Ishikawa (cell line): ENCODE measurements around the gene IL1RL2.

Experiments used
- CEBPB ChIP-seq: IDR thresholded peaks from 2 replicates; pipeline ENCODE4 v1.6.1; 2012
- EP300 ChIP-seq: IDR thresholded peaks from 2 replicates; pipeline ENCODE4 v1.6.1; 2012; ENCODE audit warnings: borderline replicate concordance
- MAX ChIP-seq: IDR thresholded peaks from 2 replicates; pipeline ENCODE4 v1.6.1; 2012
- NFIC ChIP-seq: IDR thresholded peaks from 2 replicates; pipeline ENCODE4 v1.6.1; 2012
- TAF1 ChIP-seq: IDR thresholded peaks from 2 replicates; pipeline ENCODE4 v1.6.1; 2012; ENCODE audit warnings: low read depth, mild to moderate bottlenecking
- TCF12 ChIP-seq: IDR thresholded peaks from 2 replicates; pipeline ENCODE4 v1.6.1; 2012; ENCODE audit warnings: low read depth
- ZBTB7A ChIP-seq: IDR thresholded peaks from 2 replicates; pipeline ENCODE4 v1.6.1; 2012; ENCODE audit warnings: low read depth
- TF ChIP-seq, protein P1 (sequence below): IDR thresholded peaks from 2 replicates; pipeline ENCODE4 v1.6.1; 2012; ENCODE audit warnings: low read depth, mild to moderate bottlenecking

DNA sequence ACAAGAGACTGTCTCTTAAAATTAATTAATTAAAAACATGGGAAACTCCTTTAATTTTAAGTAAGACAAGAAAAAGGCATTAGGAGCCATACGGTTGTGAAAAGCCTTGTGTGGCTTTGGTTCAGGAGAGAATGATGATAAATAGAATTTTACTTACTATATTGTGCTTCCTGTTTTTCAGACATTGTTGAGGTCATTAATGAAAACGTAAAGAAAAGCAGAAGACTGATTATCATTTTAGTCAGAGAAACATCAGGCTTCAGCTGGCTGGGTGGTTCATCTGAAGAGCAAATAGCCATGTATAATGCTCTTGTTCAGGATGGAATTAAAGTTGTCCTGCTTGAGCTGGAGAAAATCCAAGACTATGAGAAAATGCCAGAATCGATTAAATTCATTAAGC is 10.7 kb upstream of the IL1RL2 start:
- TF ChIP-seq EP300: no peak
- no peak for TF ChIP-seq ZBTB7A
- no peak for TF ChIP-seq TCF12
- TF ChIP-seq, protein P1, sequence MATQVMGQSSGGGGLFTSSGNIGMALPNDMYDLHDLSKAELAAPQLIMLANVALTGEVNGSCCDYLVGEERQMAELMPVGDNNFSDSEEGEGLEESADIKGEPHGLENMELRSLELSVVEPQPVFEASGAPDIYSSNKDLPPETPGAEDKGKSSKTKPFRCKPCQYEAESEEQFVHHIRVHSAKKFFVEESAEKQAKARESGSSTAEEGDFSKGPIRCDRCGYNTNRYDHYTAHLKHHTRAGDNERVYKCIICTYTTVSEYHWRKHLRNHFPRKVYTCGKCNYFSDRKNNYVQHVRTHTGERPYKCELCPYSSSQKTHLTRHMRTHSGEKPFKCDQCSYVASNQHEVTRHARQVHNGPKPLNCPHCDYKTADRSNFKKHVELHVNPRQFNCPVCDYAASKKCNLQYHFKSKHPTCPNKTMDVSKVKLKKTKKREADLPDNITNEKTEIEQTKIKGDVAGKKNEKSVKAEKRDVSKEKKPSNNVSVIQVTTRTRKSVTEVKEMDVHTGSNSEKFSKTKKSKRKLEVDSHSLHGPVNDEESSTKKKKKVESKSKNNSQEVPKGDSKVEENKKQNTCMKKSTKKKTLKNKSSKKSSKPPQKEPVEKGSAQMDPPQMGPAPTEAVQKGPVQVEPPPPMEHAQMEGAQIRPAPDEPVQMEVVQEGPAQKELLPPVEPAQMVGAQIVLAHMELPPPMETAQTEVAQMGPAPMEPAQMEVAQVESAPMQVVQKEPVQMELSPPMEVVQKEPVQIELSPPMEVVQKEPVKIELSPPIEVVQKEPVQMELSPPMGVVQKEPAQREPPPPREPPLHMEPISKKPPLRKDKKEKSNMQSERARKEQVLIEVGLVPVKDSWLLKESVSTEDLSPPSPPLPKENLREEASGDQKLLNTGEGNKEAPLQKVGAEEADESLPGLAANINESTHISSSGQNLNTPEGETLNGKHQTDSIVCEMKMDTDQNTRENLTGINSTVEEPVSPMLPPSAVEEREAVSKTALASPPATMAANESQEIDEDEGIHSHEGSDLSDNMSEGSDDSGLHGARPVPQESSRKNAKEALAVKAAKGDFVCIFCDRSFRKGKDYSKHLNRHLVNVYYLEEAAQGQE: no peak
- TF ChIP-seq TAF1: no peak
- TF ChIP-seq NFIC: no peak
- no peak for TF ChIP-seq CEBPB
- no peak for TF ChIP-seq MAX
